GM12878 (cell line): ENCODE data around the gene CYB5D1. TPM values are rescaled to one million over a fixed set of nuclear protein-coding genes. Genes with fewer than 3 reads are reported as not detected.

Experiments
- ATF2 ChIP-seq: IDR thresholded peaks from 2 replicates; pipeline ENCODE4 v1.6.1; 2012; ENCODE audit warnings: low read length, inconsistent platforms
- BHLHE40 ChIP-seq, 2 experiments: fragments of 450-650 bp in 1 of 2; IDR thresholded peaks; 2 replicates each; pipeline ENCODE4 v1.6.1; 2011 to 2017; ENCODE audit warnings: low read depth in 2 of 2, borderline replicate concordance in 1 of 2, improper control_type of control experiment in 1 of 2, low read length in 1 of 2, mild to moderate bottlenecking in 1 of 2
- BRCA1 ChIP-seq: IDR thresholded peaks from 2 replicates; pipeline ENCODE4 v1.6.1; 2011; ENCODE audit warnings: low read depth, low read length, improper control_type of control experiment
- CEBPZ ChIP-seq: fragments of 150-350 bp; IDR thresholded peaks from 2 replicates; pipeline ENCODE4 v1.6.1; 2016; ENCODE audit warnings: low read depth, low read length
- CTCF ChIP-seq, 3 experiments: IDR thresholded peaks in 2 of 3; conservative IDR thresholded peaks in 1 of 3; 2 replicates each; pipeline ENCODE4 v1.5.1; 2011; ENCODE audit warnings: low read depth in 3 of 3, low read length in 3 of 3, mild to moderate bottlenecking in 3 of 3, control low read depth in 2 of 3, moderate library complexity in 2 of 3, inconsistent platforms in 1 of 3, mixed read lengths in 1 of 3; ENCODE audit not compliant: control insufficient read depth in 2 of 3, insufficient read depth in 1 of 3; ENCODE audit errors: extremely low read depth in 1 of 3
- E4F1 ChIP-seq: fragments of 450-650 bp; IDR thresholded peaks from 2 replicates; pipeline ENCODE4 v1.6.1; 2018; ENCODE audit warnings: borderline replicate concordance, mild to moderate bottlenecking; ENCODE audit not compliant: partially characterized antibody
- IRF4 ChIP-seq: IDR thresholded peaks from 2 replicates; pipeline ENCODE4 v1.6.1; 2011; ENCODE audit warnings: low read depth, low read length
- IRF5 ChIP-seq: fragments of 450-650 bp; IDR thresholded peaks from 2 replicates; pipeline ENCODE4 v1.6.1; 2017; ENCODE audit warnings: borderline replicate concordance
- MEF2A ChIP-seq: IDR thresholded peaks from 2 replicates; pipeline ENCODE4 v1.6.1; 2011; ENCODE audit warnings: low read depth, mild to moderate bottlenecking, low read length, moderate library complexity; ENCODE audit not compliant: insufficient read depth
- MEF2B ChIP-seq: fragments of 450-650 bp; IDR thresholded peaks from 2 replicates; pipeline ENCODE4 v1.6.1; 2018; ENCODE audit warnings: mild to moderate bottlenecking, moderate library complexity; ENCODE audit not compliant: partially characterized antibody, poor library complexity, severe bottlenecking
- MXI1 ChIP-seq: fragments of 150-350 bp; IDR thresholded peaks from 2 replicates; pipeline ENCODE4 v1.6.1; 2011; ENCODE audit warnings: low read depth, mild to moderate bottlenecking, inconsistent platforms, low read length, improper control_type of control experiment
- NR2C1 ChIP-seq: fragments of 450-650 bp; IDR thresholded peaks from 2 replicates; pipeline ENCODE4 v1.6.1; 2017; ENCODE audit warnings: antibody characterized with exemption, mild to moderate bottlenecking, moderate library complexity
- PAX5 ChIP-seq: IDR thresholded peaks from 2 replicates; pipeline ENCODE4 v1.6.1; 2011; ENCODE audit warnings: low read depth, low read length, borderline replicate concordance
- POLR2AphosphoS5 ChIP-seq: IDR thresholded peaks from 2 replicates; pipeline ENCODE4 v1.6.1; 2011; ENCODE audit warnings: mild to moderate bottlenecking, low read length, inconsistent platforms
- RFX5 ChIP-seq: IDR thresholded peaks from 2 replicates; pipeline ENCODE4 v1.6.1; 2011; ENCODE audit warnings: low read depth, low read length, improper control_type of control experiment
- RUNX3 ChIP-seq: IDR thresholded peaks from 2 replicates; pipeline ENCODE4 v1.6.1; 2012; ENCODE audit warnings: low read length, inconsistent platforms
- SIN3A ChIP-seq: IDR thresholded peaks from 2 replicates; pipeline ENCODE4 v1.6.1; 2012; ENCODE audit warnings: low read depth, low read length, improper control_type of control experiment
- SMARCA5 ChIP-seq: fragments of 450-650 bp; IDR thresholded peaks from 2 replicates; pipeline ENCODE4 v1.6.1; 2017; ENCODE audit warnings: mild to moderate bottlenecking
- SREBF1 ChIP-seq: IDR thresholded peaks from 2 replicates; pipeline ENCODE4 v1.6.1; 2012; ENCODE audit warnings: mild to moderate bottlenecking, low read length
- TCF3 ChIP-seq: IDR thresholded peaks from 2 replicates; pipeline ENCODE4 v1.6.1; 2012; ENCODE audit warnings: low read depth, mild to moderate bottlenecking, low read length, borderline replicate concordance; ENCODE audit not compliant: insufficient read depth
- ZNF217 ChIP-seq: fragments of 450-650 bp; IDR thresholded peaks from 2 replicates; pipeline ENCODE4 v1.6.1; 2017; ENCODE audit warnings: antibody characterized with exemption, mild to moderate bottlenecking
- polyA plus RNA-seq, 11 experiments: library from polyadenylated mRNA; depleted of rRNA in 4 of 11; unstranded in 6 of 11; stranded (reverse) in 5 of 11; fragments of >200 nt; fragmentation: Nextera tagmentation in 4 of 11; fragmentation: Illumina TruSeq in 1 of 11; extraction: Ambion mirVana in 4 of 11; extraction: Trizol in 1 of 11; gene quantifications; 1 replicate in 1 of 11; 2 replicates in 10 of 11; pipeline versions ENCODE4 v1.2.1 to v1.2.3, GENCODE V29; 2011 to 2016; ENCODE audit warnings: inconsistent platforms in 2 of 11, missing spikeins in 2 of 11, low read depth in 1 of 11
- total RNA-seq, 4 experiments: library from RNA; depleted of rRNA in 3 of 4; stranded (reverse); fragments of >200 nt in 3 of 4; fragmentation: Illumina TruSeq in 1 of 4; extraction: Trizol in 1 of 4; gene quantifications; 2 replicates each; pipeline versions ENCODE4 v1.2.1 to v1.2.3, GENCODE V29; 2013 to 2021

CYB5D1 gene
- total and polyA plus RNA-seq, 10 of the 15 experiments (the other 5 are each of a cell fraction or from before 2014, with no cell fraction given), result 1.6 to 8.7 (median 6.4) TPM

- no peak for TF ChIP-seq IRF5
- no peak for TF ChIP-seq PAX5
- no peak for TF ChIP-seq MEF2B
- no peak for TF ChIP-seq IRF4
- TF ChIP-seq MEF2A, result no peak
- no peak for TF ChIP-seq TCF3
- no peak for TF ChIP-seq BRCA1
- TF ChIP-seq BHLHE40 (IDR thresholded peaks at IDR 0.05; ENCODE audit: borderline replicate concordance in 1 of 2, low read depth in 2 of 2, low read length in 1 of 2), result peak; percentile 28 to 51; a peak in 2 of 4 replicates
- TF ChIP-seq POLR2AphosphoS5, result peak; percentile 68
- TF ChIP-seq SIN3A, result no peak
- no peak for TF ChIP-seq ATF2
- no peak for TF ChIP-seq ZNF217
- TF ChIP-seq SREBF1, result no peak
- no peak for TF ChIP-seq SMARCA5
- TF ChIP-seq CTCF (IDR thresholded peaks at IDR 0.05 in 2 of 3, conservative IDR thresholded peaks at IDR 0.05 in 1 of 3; ENCODE audit: control insufficient read depth in 2 of 3, extremely low read depth in 1 of 3, insufficient read depth in 1 of 3, low read depth in 3 of 3, low read length in 3 of 3), result peak in 2 of 3 experiments; percentile 11 to 54; a peak in 3 of 6 replicates
- TF ChIP-seq NR2C1, result no peak
- TF ChIP-seq MXI1, result no peak
- TF ChIP-seq RUNX3, result no peak
- TF ChIP-seq CEBPZ, result no peak
- TF ChIP-seq RFX5, result no peak
- no peak for TF ChIP-seq E4F1
Measured at GRCh38 chr17:7841396-7841914, 16.3 kb upstream of the CYB5D1 start (continued).
